GM12892 (cell line): Measurements from ENCODE around the gene COL23A1.

Experiments
- DNase-seq: peaks from one replicate; pipeline ENCODE4 v3.0.0; 2011; ENCODE audit not compliant: insufficient read length
- FAIRE-seq: peaks from 2 replicates; lab custom pipeline; 2011; peaks lifted over from hg19 to GRCh38; lab: Jason Lieb, UNC
- POLR2A ChIP-seq: IDR thresholded peaks from 2 replicates; pipeline ENCODE4 v1.6.1; 2011; ENCODE audit warnings: low read depth, low read length, control low read depth
- POLR2AphosphoS5 ChIP-seq: IDR thresholded peaks from 2 replicates; pipeline ENCODE4 v1.6.1; 2011; ENCODE audit warnings: low read depth, low read length, control low read depth
- TAF1 ChIP-seq: IDR thresholded peaks from 2 replicates; pipeline ENCODE4 v1.6.1; 2011; ENCODE audit warnings: low read depth, mild to moderate bottlenecking, control low read depth, low read length, borderline replicate concordance

The COL23A1 gene

GRCh38 chr5:178429491-178430185, 160.6 kb downstream of the COL23A1 start:
- TF ChIP-seq POLR2AphosphoS5 = no peak
- no peak for TF ChIP-seq TAF1
- no peak for TF ChIP-seq POLR2A
- no peak for DNase-seq
- FAIRE-seq = no peak

GRCh38 chr5:178429156-178429468, 161.1 kb downstream of the COL23A1 start:
- no peak for FAIRE-seq
- no peak for DNase-seq

GRCh38 chr5:178428341-178429155, 161.6 kb downstream of the COL23A1 start:
- DNase-seq (no peak), FAIRE-seq (no peak)
- TF ChIP-seq POLR2A = no peak
- TF ChIP-seq TAF1 = no peak
- TF ChIP-seq POLR2AphosphoS5 = no peak

More at GRCh38 chr5:178429156-178429468, 161.1 kb downstream of the COL23A1 start:
- TF ChIP-seq TAF1 (no peak), POLR2AphosphoS5 (no peak), POLR2A (no peak)

- DNase-seq (no peak), FAIRE-seq (no peak)
- no peak for TF ChIP-seq TAF1
Measured at GRCh38 chr5:178427576-178428197, 162.5 kb downstream of the COL23A1 start.

GRCh38 chr5:178426326-178427130, 163.7 kb downstream of the COL23A1 start:
- FAIRE-seq = no peak
- no peak for DNase-seq
- TF ChIP-seq POLR2A (no peak), TAF1 (no peak), POLR2AphosphoS5 (no peak)

GRCh38 chr5:178425621-178426068, 164.5 kb downstream of the COL23A1 start:
- DNase-seq (no peak), FAIRE-seq (no peak)
- TF ChIP-seq TAF1 (no peak), POLR2AphosphoS5 (no peak), POLR2A (no peak)

- no peak for FAIRE-seq
- DNase-seq = no peak
- TF ChIP-seq TAF1 (no peak), POLR2A (no peak), POLR2AphosphoS5 (no peak)
Measured at GRCh38 chr5:178424810-178425177, 165.4 kb downstream of the COL23A1 start.

GRCh38 chr5:178423901-178424809, 166.0 kb downstream of the COL23A1 start:
- no peak for FAIRE-seq
- TF ChIP-seq TAF1 (no peak), POLR2AphosphoS5 (no peak), POLR2A (no peak)
- no peak for DNase-seq

GRCh38 chr5:178423431-178423830, 166.8 kb downstream of the COL23A1 start:
- FAIRE-seq (no peak), DNase-seq (no peak)
- no peak for TF ChIP-seq POLR2AphosphoS5

- FAIRE-seq (no peak), DNase-seq (no peak)
- no peak for TF ChIP-seq POLR2A
- TF ChIP-seq POLR2AphosphoS5 = no peak
- TF ChIP-seq TAF1 = no peak
Measured at GRCh38 chr5:178422400-178422775, 167.8 kb downstream of the COL23A1 start.
